DOHH2 (cell line): ENCODE measurements around the gene MTMR2.
A peak's percentile ranks its signal among the peaks of the same experiment; 100 is the strongest.

ENCODE experiments used
- H3F3A ChIP-seq: fragments of 200-600 bp; sonication (generic), shearing (Covaris generic); 2 replicates; pipeline ENCODE4 v1.6.0; 2016; ENCODE audit warnings: antibody characterized with exemption, mild to moderate bottlenecking; ENCODE audit not compliant: control insufficient read depth, insufficient read depth
- H3K27ac ChIP-seq: fragments of 200-600 bp; sonication (generic); 2 replicates; pipeline ENCODE4 v1.5.1; 2014; ENCODE audit warnings: low read depth, mild to moderate bottlenecking, low read length, moderate library complexity
- H3K27me3 ChIP-seq: fragments of 200-600 bp; sonication (generic); 2 replicates; pipeline ENCODE4 v1.6.1; 2014; ENCODE audit warnings: mild to moderate bottlenecking, low read length, mixed read lengths; ENCODE audit not compliant: control insufficient read depth
- H3K36me3 ChIP-seq: fragments of 200-600 bp; sonication (generic); 2 replicates; pipeline ENCODE4 v1.6.1; 2014; ENCODE audit warnings: mild to moderate bottlenecking, low read length, moderate library complexity, mixed read lengths; ENCODE audit not compliant: control insufficient read depth
- H3K4me1 ChIP-seq: fragments of 200-600 bp; sonication (generic); 2 replicates; pipeline ENCODE4 v1.6.1; 2014; ENCODE audit warnings: mild to moderate bottlenecking, low read length, mixed read lengths; ENCODE audit not compliant: control insufficient read depth
- H3K4me2 ChIP-seq: fragments of 200-600 bp; sonication (generic); 2 replicates; pipeline ENCODE4 v1.6.0; 2014; ENCODE audit warnings: mild to moderate bottlenecking, low read length, moderate library complexity
- H3K4me3 ChIP-seq: fragments of 200-600 bp; sonication (generic); 2 replicates; pipeline ENCODE4 v1.5.1; 2014; ENCODE audit warnings: mild to moderate bottlenecking, low read length, mixed read lengths
- H3K79me2 ChIP-seq: fragments of 200-600 bp; sonication (generic); 2 replicates; pipeline ENCODE4 v1.6.1; 2014; ENCODE audit warnings: mild to moderate bottlenecking, low read length, mixed read lengths; ENCODE audit not compliant: control insufficient read depth
- H3K9me2 ChIP-seq: fragments of 200-600 bp; sonication (generic); replicated peaks from 2 replicates; pipeline ENCODE4 v1.6.1; 2014; ENCODE audit warnings: mild to moderate bottlenecking, low read length, mixed read lengths; ENCODE audit not compliant: control insufficient read depth
- H3K9me3 ChIP-seq: fragments of 200-600 bp; sonication (generic); 2 replicates; pipeline ENCODE4 v1.6.1; 2014; ENCODE audit warnings: antibody characterized with exemption, low read length, mixed read lengths; ENCODE audit not compliant: control insufficient read depth, insufficient read depth
- H4K20me1 ChIP-seq: fragments of 200-600 bp; sonication (generic); 2 replicates; pipeline ENCODE4 v1.6.0; 2014; ENCODE audit warnings: low read depth, mild to moderate bottlenecking, antibody characterized with exemption, low read length, moderate library complexity; ENCODE audit not compliant: control insufficient read depth, insufficient read depth
- CTCF ChIP-seq: fragments of 200-600 bp; sonication (generic); IDR thresholded peaks from one replicate; pipeline ENCODE4 v1.5.1; 2014; ENCODE audit warnings: antibody characterized with exemption, mild to moderate bottlenecking, low read depth, low read length; ENCODE audit not compliant: poor library complexity, severe bottlenecking
- EZH2phosphoT487 ChIP-seq: fragments of 200-600 bp; sonication (generic); IDR thresholded peaks from 2 replicates; pipeline ENCODE4 v1.6.1; 2017; ENCODE audit warnings: borderline replicate concordance, mild to moderate bottlenecking, antibody characterized with exemption, low read length, moderate library complexity, mixed read lengths

The MTMR2 gene

GRCh38 chr11:95923728-95924413, at the start of gene MTMR2:
MTMR2 (minus strand) TSS chr11:95924107; CDS start chr11:95923954, 153 bp downstream.
- peak within 1 kb of the TSS; percentile 88 for H3K4me2 ChIP-seq
- no peak for TF ChIP-seq CTCF
- no peak for TF ChIP-seq EZH2phosphoT487
- H3K36me3 ChIP-seq: no peaks in the 10 kb centered on the region
- H4K20me1 ChIP-seq: no peaks in the 10 kb centered on the region
- H3K4me1 ChIP-seq: peaks cover 15% of the 10 kb centered on the region
- H3K79me2 ChIP-seq: peaks cover 49% of the 10 kb centered on the region
- no peaks in the 10 kb centered on the region for H3K27me3 ChIP-seq
- H3K9me2 ChIP-seq: no peaks in the 10 kb centered on the region
- peak within 1 kb of the TSS; percentile 90 for H3K4me3 ChIP-seq
- H3K9me3 ChIP-seq: no peaks in the 10 kb centered on the region
- H3F3A ChIP-seq: peaks cover 20% of the 10 kb centered on the region
- peak within 1 kb of the TSS; percentile 39 for H3K27ac ChIP-seq

GRCh38 chr11:95972060-95972459, 48.2 kb upstream of the MTMR2 start:
- Histone ChIP-seq H3K27ac (no peak overlapping the region), H3K27me3 (peaks cover 11% of the 10 kb centered on the region), H3K79me2 (no peaks in the 10 kb centered on the region), H3K36me3 (no peaks in the 10 kb centered on the region), H3K9me3 (no peaks in the 10 kb centered on the region), H3K4me1 (no peaks in the 10 kb centered on the region), H3K4me3 (no peak overlapping the region), H3K4me2 (no peak overlapping the region), H4K20me1 (no peaks in the 10 kb centered on the region), H3K9me2 (no peaks in the 10 kb centered on the region), H3F3A (no peaks in the 10 kb centered on the region)
- TF ChIP-seq EZH2phosphoT487 (no peak), CTCF (no peak)

- H3F3A ChIP-seq: no peaks in the 10 kb centered on the region
- H3K4me3 ChIP-seq: no peak overlapping the region
- peaks cover 11% of the 10 kb centered on the region for H3K27me3 ChIP-seq
- no peaks in the 10 kb centered on the region for H3K9me2 ChIP-seq
- H3K36me3 ChIP-seq: no peaks in the 10 kb centered on the region
- H3K4me1 ChIP-seq: no peaks in the 10 kb centered on the region
- no peak overlapping the region for H3K4me2 ChIP-seq
- H3K27ac ChIP-seq: no peak overlapping the region
- TF ChIP-seq CTCF: peak; percentile 48
- no peak for TF ChIP-seq EZH2phosphoT487
- no peaks in the 10 kb centered on the region for H3K9me3 ChIP-seq
- H3K79me2 ChIP-seq: no peaks in the 10 kb centered on the region
- no peaks in the 10 kb centered on the region for H4K20me1 ChIP-seq
These were observed 44.7 kb upstream of the MTMR2 start for GRCh38 chr11:95968585-95968984.
